Measurements from ENCODE around the gene TGFBI.

Gene TGFBI

GRCh38 chr5:136098176-136098575, 69.4 kb downstream of the TGFBI start:
- no peak for DNase-seq

GRCh38 chr5:136099870-136100269, 71.1 kb downstream of the TGFBI start:
- no peak for DNase-seq

GRCh38 chr5:136101884-136102283, 73.1 kb downstream of the TGFBI start:
- DNase-seq = no peak

- no peak for DNase-seq
Measured at GRCh38 chr5:136103118-136103517, 74.3 kb downstream of the TGFBI start.

- no peak for DNase-seq
Measured at GRCh38 chr5:136104306-136104965, 75.6 kb downstream of the TGFBI start.

GRCh38 chr5:136106351-136107031, 77.7 kb downstream of the TGFBI start:
- DNase-seq = no peak

- DNase-seq = no peak
Measured at GRCh38 chr5:136108180-136108611, 79.4 kb downstream of the TGFBI start.

GRCh38 chr5:136108766-136109165, 80.0 kb downstream of the TGFBI start:
- DNase-seq = no peak

- no peak for DNase-seq
Measured at GRCh38 chr5:136109453-136110135, 80.8 kb downstream of the TGFBI start.

All from CD4-positive, alpha-beta T cell treated with Interleukin-4 for 4 hours (primary cell).